ENCODE results near the gene FAM98C.

The FAM98C gene

DNA sequence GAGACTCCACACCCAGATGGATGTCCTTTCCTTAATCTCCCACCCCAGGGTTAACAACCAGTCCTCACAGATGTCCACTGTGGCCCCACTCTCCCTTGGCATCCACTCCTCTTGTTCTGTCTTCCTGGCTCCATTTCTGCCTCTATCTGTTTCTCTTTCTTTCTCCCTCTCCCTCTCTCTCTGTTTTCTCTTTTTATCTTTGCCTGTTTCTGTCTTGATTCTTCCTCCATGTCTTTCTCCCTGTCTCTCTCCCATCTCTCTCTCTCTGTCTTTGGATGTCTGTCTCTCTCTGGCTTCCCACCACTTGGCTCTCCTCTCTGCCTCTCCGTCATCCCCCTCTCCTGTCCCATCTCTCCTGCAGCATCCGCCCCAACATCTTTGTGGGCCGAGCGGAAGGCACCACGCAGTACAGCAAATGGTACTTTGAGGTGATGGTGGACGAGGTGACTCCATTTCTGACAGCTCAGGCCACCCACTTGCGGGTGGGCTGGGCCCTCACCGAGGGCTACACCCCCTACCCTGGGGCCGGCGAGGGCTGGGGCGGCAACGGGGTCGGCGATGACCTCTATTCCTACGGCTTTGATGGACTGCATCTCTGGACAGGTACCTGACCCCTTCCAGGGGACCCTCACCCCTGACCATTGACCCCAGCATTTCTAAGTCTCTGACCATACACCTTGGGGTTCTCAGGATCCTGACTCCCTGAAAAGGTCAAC, 55.0 kb downstream of the FAM98C start:
- no peak for DNase-seq

Data from fibroblast of skin of back (primary cell).